CD4-positive, alpha-beta memory T cell (primary cell): ENCODE data around the gene UST. TPM values are rescaled to one million over a fixed set of nuclear protein-coding genes. Genes with fewer than 3 reads are reported as not detected.

ENCODE experiments used
- CTCF ChIA-PET: fragments of 350-600 bp; sonication (Branson Sonifier 250); formaldehyde crosslinking; loops from one replicate; lab custom pipeline; 2021; ENCODE audit warnings: inconsistent platforms; ENCODE audit not compliant: partially characterized antibody; lab: Charles Lee
- POLR2A ChIA-PET: fragments of 350-600 bp; sonication (Branson Sonifier 250); formaldehyde crosslinking; loops from one replicate; lab custom pipeline; 2021; ENCODE audit not compliant: partially characterized antibody; lab: Charles Lee
- DNase-seq, 5 donors: peaks; one replicate each; pipeline versions ENCODE4 v3.0.0 to v3.0.0-alpha.2; 2020 to 2022; ENCODE audit warnings: mixed read lengths in 1 of 5
- H3K27ac ChIP-seq: one replicate; pipeline ENCODE4 v1.7.0; 2013; ENCODE audit warnings: low read depth, low read length
- H3K27me3 ChIP-seq: 2 replicates; pipeline ENCODE4 v1.7.0; 2013; ENCODE audit warnings: mild to moderate bottlenecking, low read length, moderate library complexity; ENCODE audit not compliant: insufficient read depth
- H3K36me3 ChIP-seq: 2 replicates; pipeline ENCODE4 v1.7.0; 2013; ENCODE audit warnings: mild to moderate bottlenecking, low read length, moderate library complexity; ENCODE audit not compliant: insufficient read depth
- H3K4me1 ChIP-seq: 2 replicates; pipeline ENCODE4 v1.7.0; 2013; ENCODE audit warnings: mild to moderate bottlenecking, low read length, moderate library complexity; ENCODE audit not compliant: insufficient read depth
- H3K4me3 ChIP-seq, 2 donors: one replicate each; pipeline ENCODE4 v1.7.0; 2013; ENCODE audit warnings: low read length in 2 of 2, mild to moderate bottlenecking in 1 of 2
- H3K9me3 ChIP-seq, 2 donors: one replicate each; pipeline ENCODE4 v1.7.0; 2013; ENCODE audit warnings: low read length in 2 of 2, control low read depth in 1 of 2; ENCODE audit not compliant: control insufficient read depth in 1 of 2
- H3K27ac Mint-ChIP-seq, 7 donors: one replicate each; pipeline ENCODE4 v1.8.0; 2020 to 2021; ENCODE audit warnings: mixed read lengths in 7 of 7, mild to moderate bottlenecking in 6 of 7, inconsistent platforms in 3 of 7, moderate library complexity in 3 of 7
- H3K27me3 Mint-ChIP-seq, 2 donors: one replicate each; pipeline ENCODE4 v1.8.0; 2020 to 2021; ENCODE audit warnings: mixed read lengths in 2 of 2
- H3K36me3 Mint-ChIP-seq, 2 donors: one replicate each; pipeline ENCODE4 v1.8.0; 2020 to 2021; ENCODE audit warnings: mixed read lengths in 2 of 2, inconsistent platforms in 1 of 2, mild to moderate bottlenecking in 1 of 2
- H3K4me1 Mint-ChIP-seq, 4 donors: one replicate each; pipeline ENCODE4 v1.8.0; 2020 to 2021; ENCODE audit warnings: mixed read lengths in 4 of 4, mild to moderate bottlenecking in 1 of 4
- H3K4me3 Mint-ChIP-seq, 8 donors: one replicate each; pipeline ENCODE4 v1.8.0; 2020 to 2021; ENCODE audit warnings: mixed read lengths in 8 of 8, mild to moderate bottlenecking in 7 of 8, moderate library complexity in 6 of 8, inconsistent platforms in 3 of 8
- H3K9me3 Mint-ChIP-seq, 8 donors: one replicate each; pipeline ENCODE4 v1.8.0; 2020 to 2021; ENCODE audit warnings: mixed read lengths in 8 of 8, mild to moderate bottlenecking in 5 of 8, inconsistent platforms in 3 of 8, moderate library complexity in 1 of 8
- intact Hi-C: fragments of 100-400 bp; cut with micrococcal nuclease; formaldehyde crosslinking; loops from one replicate; pipeline ENCODE4 v1.15.1; 2023
- polyA plus RNA-seq, 2 donors: library from polyadenylated mRNA; unstranded; fragments of 300-500 nt; fragmentation: Illumina TruSeq; gene quantifications; one replicate each; pipeline ENCODE4 v1.2.3, GENCODE V29; 2021
- total RNA-seq, 2 experiments: library from RNA; stranded (reverse); gene quantifications; one replicate each; pipeline ENCODE4 v1.2.3, GENCODE V29; 2021

UST gene
- total and polyA plus RNA-seq, 4 experiments from 2014 or later, result 2.2 to 7.6 (median 5.1) TPM

GRCh38 chr6:149118737-149119653 is 372.2 kb downstream of the UST start:
- no peaks in the 10 kb centered on the region for H3K27me3 ChIP-seq
- POLR2A ChIA-PET, result interaction anchor here (0.7 to 1.2 kb wide), 2 partner anchors 8 to 198 kb away, joined by 4 to 5 read pairs; no protein-coding TSS in a partner anchor
- H3K27me3 Mint-ChIP-seq, result no peaks in the 10 kb centered on the region
- H3K27ac Mint-ChIP-seq, result peak overlapping the region in 4 of 7 donors; percentile 27 to 72 (median 46)
- no peak overlapping the region for H3K4me3 ChIP-seq
- no peaks in the 10 kb centered on the region for H3K36me3 ChIP-seq
- H3K4me1 Mint-ChIP-seq, result peaks cover 16 to 33% (median 24%) of the 10 kb centered on the region in 4 donors
- H3K9me3 Mint-ChIP-seq, result peaks cover 0 to 5% (median under 1%) of the 10 kb centered on the region in 8 donors
- H3K9me3 ChIP-seq, result no peaks in the 10 kb centered on the region
- H3K36me3 Mint-ChIP-seq, result peaks cover 9 to 20% of the 10 kb centered on the region in 2 donors
- no peak overlapping the region for H3K4me3 Mint-ChIP-seq
- CTCF ChIA-PET, result interaction anchor here (1.5 kb wide), 1 partner anchor 313 kb away, joined by 4 read pairs; no protein-coding TSS in a partner anchor
- intact Hi-C loops, result no loop called here
- peaks cover 4% of the 10 kb centered on the region for H3K4me1 ChIP-seq
- H3K27ac ChIP-seq, result no peak overlapping the region
- DNase-seq, result no peak

- peaks cover 0 to 7% (median 2%) of the 10 kb centered on the region in 8 donors for H3K9me3 Mint-ChIP-seq
- intact Hi-C loops, result no loop called here
- no peak overlapping the region for H3K27ac ChIP-seq
- H3K9me3 ChIP-seq, result no peaks in the 10 kb centered on the region
- no peak for DNase-seq
- H3K27me3 Mint-ChIP-seq, result no peaks in the 10 kb centered on the region
- no peak overlapping the region for H3K4me3 ChIP-seq
- ChIA-PET CTCF (interaction anchor here (1.1 to 1.3 kb wide), 2 partner anchors 9 to 28 kb away, joined by 3 to 5 read pairs; no protein-coding TSS in a partner anchor), POLR2A (interaction anchor here (1.2 to 1.6 kb wide), 5 partner anchors 17 to 72 kb away, joined by 3 to 6 read pairs (median 4); no protein-coding TSS in a partner anchor)
- H3K4me1 ChIP-seq, result peaks cover 24% of the 10 kb centered on the region
- H3K4me1 Mint-ChIP-seq, result peaks cover 24 to 55% (median 36%) of the 10 kb centered on the region in 4 donors
- no peaks in the 10 kb centered on the region for H3K27me3 ChIP-seq
- peak overlapping the region in 5 of 8 donors; percentile 11 to 67 (median 43) for H3K4me3 Mint-ChIP-seq
- H3K36me3 Mint-ChIP-seq, result peaks cover 11 to 28% of the 10 kb centered on the region in 2 donors
- peak overlapping the region in 5 of 7 donors; percentile 43 to 64 (median 53) for H3K27ac Mint-ChIP-seq
- no peaks in the 10 kb centered on the region for H3K36me3 ChIP-seq
Measured at GRCh38 chr6:149122850-149123821, 376.3 kb downstream of the UST start.

GRCh38 chr6:149125309-149125708 is 378.5 kb downstream of the UST start:
- Histone ChIP-seq H3K9me3 (no peaks in the 10 kb centered on the region), H3K27ac (no peak overlapping the region), H3K27me3 (no peaks in the 10 kb centered on the region), H3K4me1 (peaks cover 46% of the 10 kb centered on the region), H3K4me3 (no peak overlapping the region), H3K36me3 (no peaks in the 10 kb centered on the region)
- intact Hi-C loops, result no loop called here
- peaks cover 9 to 34% of the 10 kb centered on the region in 2 donors for H3K36me3 Mint-ChIP-seq
- H3K4me3 Mint-ChIP-seq, result no peak overlapping the region
- ChIA-PET POLR2A (no interaction called here), CTCF (no interaction called here)
- peaks cover 0 to 7% (median 2%) of the 10 kb centered on the region in 8 donors for H3K9me3 Mint-ChIP-seq
- peaks cover 43 to 72% (median 57%) of the 10 kb centered on the region in 4 donors for H3K4me1 Mint-ChIP-seq
- no peak overlapping the region for H3K27ac Mint-ChIP-seq
- H3K27me3 Mint-ChIP-seq, result no peaks in the 10 kb centered on the region
- DNase-seq, result no peak
